Upper lobe of left lung (tissue), 4 donors: ENCODE data around the gene PIGL.

Experiments used
- EP300 ChIP-seq, 4 donors: sonication (generic); formaldehyde crosslinking; IDR thresholded peaks; one replicate each; pipeline ENCODE4 v1.5.1; 2017; ENCODE audit warnings: antibody characterized with exemption in 4 of 4, control low read depth in 2 of 4
- POLR2A ChIP-seq, 4 donors: fragments of 450-650 bp; IDR thresholded peaks; one replicate each; pipeline ENCODE4 v1.5.1; 2016 to 2017; ENCODE audit warnings: antibody characterized with exemption in 4 of 4, mild to moderate bottlenecking in 2 of 4
- TF ChIP-seq, protein P1 (sequence below), 6 experiments: fragments of 450-650 bp in 4 of 6; fragments of 200-600 bp in 2 of 6; sonication (generic) in 2 of 6; IDR thresholded peaks; one replicate each; pipeline ENCODE4 v1.5.1; 2016 to 2019; ENCODE audit warnings: antibody characterized with exemption in 6 of 6

DNA sequence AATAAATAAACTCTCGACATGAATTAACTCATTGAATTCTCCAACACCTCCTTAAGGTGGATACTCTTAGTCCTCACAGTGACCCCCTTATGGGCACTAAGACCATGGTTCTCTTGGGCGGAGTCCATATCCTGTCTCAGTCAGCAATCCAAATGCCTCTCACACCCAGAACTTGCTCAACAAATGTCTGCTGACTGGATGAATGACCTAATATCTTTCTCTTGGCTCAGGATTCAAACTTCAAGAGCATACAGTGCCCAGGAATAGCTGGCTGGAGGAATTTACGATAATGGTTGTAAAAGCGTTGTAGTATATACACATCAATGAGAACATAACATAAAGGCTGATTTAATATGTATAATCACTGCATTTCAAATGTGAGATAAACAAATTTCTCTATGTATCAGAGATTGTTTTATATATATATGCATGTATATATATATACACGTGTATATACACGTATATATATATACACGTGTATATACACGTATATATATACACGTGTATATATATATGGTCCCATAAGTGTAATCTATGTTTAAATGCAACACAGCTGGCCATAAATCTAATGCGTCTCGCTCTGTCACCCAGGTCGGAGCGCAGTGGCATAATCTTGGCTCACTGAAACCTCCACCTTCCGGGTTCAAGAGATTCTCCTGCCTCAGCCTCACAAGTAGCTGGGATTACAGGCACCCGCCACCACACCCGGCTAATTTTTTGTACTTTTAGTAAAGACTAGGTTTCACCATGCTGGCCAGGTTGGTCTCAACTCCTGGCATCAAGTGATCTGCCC is 157.3 kb downstream of the PIGL start:
- TF ChIP-seq, protein P1, sequence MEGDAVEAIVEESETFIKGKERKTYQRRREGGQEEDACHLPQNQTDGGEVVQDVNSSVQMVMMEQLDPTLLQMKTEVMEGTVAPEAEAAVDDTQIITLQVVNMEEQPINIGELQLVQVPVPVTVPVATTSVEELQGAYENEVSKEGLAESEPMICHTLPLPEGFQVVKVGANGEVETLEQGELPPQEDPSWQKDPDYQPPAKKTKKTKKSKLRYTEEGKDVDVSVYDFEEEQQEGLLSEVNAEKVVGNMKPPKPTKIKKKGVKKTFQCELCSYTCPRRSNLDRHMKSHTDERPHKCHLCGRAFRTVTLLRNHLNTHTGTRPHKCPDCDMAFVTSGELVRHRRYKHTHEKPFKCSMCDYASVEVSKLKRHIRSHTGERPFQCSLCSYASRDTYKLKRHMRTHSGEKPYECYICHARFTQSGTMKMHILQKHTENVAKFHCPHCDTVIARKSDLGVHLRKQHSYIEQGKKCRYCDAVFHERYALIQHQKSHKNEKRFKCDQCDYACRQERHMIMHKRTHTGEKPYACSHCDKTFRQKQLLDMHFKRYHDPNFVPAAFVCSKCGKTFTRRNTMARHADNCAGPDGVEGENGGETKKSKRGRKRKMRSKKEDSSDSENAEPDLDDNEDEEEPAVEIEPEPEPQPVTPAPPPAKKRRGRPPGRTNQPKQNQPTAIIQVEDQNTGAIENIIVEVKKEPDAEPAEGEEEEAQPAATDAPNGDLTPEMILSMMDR (IDR thresholded peaks at IDR 0.05): no peak
- TF ChIP-seq POLR2A (IDR thresholded peaks at IDR 0.05) (peak in 1 of 4 donors; percentile 16), EP300 (IDR thresholded peaks at IDR 0.05) (peak in 2 of 4 donors; percentile 45 to 78)
